Vagina (tissue), 2 donors: ENCODE data around the gene THAP6.

Experiments
- POLR2AphosphoS5 ChIP-seq, 2 donors: sonication (generic); formaldehyde crosslinking; IDR thresholded peaks; one replicate each; pipeline ENCODE4 v1.9.0; 2017; ENCODE audit warnings: antibody characterized with exemption in 2 of 2, mild to moderate bottlenecking in 2 of 2, low read depth in 1 of 2; ENCODE audit not compliant: insufficient read depth in 1 of 2
- TF ChIP-seq, protein P1 (sequence below), 3 experiments: fragments of 450-650 bp in 2 of 3; fragments of 200-600 bp in 1 of 3; sonication (generic) in 1 of 3; IDR thresholded peaks; one replicate each; pipeline ENCODE4 v1.5.1; 2017 to 2019; ENCODE audit warnings: antibody characterized with exemption in 3 of 3, mild to moderate bottlenecking in 2 of 3, moderate library complexity in 2 of 3

DNA sequence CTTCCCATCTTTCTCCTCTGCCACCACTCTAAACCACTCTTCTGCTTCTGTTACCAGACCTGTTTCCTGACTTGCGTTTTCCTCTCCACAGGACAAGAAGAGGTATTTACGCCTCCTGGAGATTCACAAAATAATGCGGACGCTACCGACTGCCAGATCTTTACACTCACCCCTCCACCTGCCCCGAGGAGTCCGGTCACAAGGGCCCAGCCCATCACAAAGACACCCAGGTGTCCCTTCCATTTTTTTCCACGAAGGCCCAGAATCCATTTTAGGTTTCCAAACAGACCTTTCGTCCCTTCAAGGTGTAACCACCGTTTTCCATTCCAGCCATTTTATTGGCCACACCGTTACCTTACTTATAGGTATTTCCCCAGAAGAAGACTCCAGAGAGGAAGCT, 49.8 kb downstream of the THAP6 start:
- TF ChIP-seq, protein P1, sequence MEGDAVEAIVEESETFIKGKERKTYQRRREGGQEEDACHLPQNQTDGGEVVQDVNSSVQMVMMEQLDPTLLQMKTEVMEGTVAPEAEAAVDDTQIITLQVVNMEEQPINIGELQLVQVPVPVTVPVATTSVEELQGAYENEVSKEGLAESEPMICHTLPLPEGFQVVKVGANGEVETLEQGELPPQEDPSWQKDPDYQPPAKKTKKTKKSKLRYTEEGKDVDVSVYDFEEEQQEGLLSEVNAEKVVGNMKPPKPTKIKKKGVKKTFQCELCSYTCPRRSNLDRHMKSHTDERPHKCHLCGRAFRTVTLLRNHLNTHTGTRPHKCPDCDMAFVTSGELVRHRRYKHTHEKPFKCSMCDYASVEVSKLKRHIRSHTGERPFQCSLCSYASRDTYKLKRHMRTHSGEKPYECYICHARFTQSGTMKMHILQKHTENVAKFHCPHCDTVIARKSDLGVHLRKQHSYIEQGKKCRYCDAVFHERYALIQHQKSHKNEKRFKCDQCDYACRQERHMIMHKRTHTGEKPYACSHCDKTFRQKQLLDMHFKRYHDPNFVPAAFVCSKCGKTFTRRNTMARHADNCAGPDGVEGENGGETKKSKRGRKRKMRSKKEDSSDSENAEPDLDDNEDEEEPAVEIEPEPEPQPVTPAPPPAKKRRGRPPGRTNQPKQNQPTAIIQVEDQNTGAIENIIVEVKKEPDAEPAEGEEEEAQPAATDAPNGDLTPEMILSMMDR (IDR thresholded peaks at IDR 0.05), result no peak
- no peak for TF ChIP-seq POLR2AphosphoS5 (IDR thresholded peaks at IDR 0.05; ENCODE audit: insufficient read depth in 1 of 2, low read depth in 1 of 2)
